Measurements from ENCODE around the gene RASGRF1.
"Not testable (repeated sequence)": the region's sequence is repeated elsewhere in the genome, so short reads cannot be mapped to it uniquely, and the experiment has no call there.

The RASGRF1 gene

GRCh38 chr15:78930577-78931388, 159.8 kb downstream of the RASGRF1 start:
- DNase-seq (ENCODE audit: low spot score), result no peak

DNA sequence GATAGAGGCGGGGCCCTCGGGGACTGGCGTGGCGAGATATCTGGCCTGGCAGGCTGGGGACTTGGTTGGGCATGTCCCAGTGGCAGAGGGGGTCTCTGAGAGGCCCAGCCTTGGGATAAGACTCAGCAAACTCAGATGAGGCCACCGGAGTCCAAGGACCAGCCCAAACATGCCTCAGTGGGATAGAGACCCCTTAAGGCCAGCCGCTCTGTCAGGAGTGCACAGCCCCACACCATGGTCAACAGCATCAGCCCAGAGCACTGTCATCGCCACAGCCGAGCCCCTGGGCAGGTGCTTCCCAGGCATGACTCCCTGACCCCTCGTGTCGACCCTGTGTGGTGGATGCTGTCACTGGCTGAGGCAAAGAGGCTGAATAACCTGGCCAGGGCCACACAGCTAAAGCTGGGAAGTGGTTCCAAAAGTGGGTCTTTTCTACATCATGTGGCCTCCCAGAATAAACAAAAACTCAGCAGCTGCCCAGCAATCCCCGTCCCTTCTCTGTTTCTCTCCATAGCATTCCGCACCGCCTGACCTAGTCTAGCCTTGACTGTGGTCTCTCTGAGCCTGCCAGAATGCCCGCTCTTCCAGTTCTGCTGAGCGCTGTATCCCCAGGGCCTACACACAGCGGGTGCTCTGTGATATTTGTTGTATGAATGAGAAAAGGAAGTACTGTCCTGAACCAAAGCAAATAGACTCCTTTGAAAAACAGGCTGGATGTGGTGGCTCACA, 160.9 kb downstream of the RASGRF1 start:
- no peak for DNase-seq (ENCODE audit: low spot score)

DNA sequence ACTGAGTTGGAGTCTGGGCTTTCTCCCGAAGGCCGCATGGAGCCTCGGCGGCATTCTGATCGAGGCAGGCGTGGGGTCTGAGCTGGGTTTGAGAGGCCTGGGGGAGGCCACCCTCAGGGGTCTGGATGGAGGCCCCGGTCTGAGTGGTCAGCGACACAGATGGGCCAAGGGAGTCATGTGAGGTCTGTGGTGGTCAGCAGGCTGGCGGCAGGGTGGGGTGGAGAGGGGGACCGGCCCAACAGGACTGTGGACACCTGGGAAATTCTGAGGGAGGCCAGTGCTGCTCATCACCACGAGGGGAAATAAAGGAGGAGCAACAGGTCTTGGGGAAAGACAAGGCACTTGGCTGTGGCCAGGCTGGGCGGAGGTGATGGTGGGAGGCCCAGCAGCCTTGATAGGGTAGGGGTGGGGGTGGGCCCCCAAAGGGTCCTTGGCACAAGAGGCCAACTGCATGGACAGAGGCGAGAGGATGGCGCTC, 161.9 kb downstream of the RASGRF1 start:
- no peak for DNase-seq (ENCODE audit: low spot score)

- DNase-seq (ENCODE audit: low spot score), result not testable (repeated sequence)
Measured at GRCh38 chr15:78928176-78928575, 162.4 kb downstream of the RASGRF1 start.

GRCh38 chr15:78927077-78927790, 163.3 kb downstream of the RASGRF1 start:
- no peak for DNase-seq (ENCODE audit: low spot score)

DNA sequence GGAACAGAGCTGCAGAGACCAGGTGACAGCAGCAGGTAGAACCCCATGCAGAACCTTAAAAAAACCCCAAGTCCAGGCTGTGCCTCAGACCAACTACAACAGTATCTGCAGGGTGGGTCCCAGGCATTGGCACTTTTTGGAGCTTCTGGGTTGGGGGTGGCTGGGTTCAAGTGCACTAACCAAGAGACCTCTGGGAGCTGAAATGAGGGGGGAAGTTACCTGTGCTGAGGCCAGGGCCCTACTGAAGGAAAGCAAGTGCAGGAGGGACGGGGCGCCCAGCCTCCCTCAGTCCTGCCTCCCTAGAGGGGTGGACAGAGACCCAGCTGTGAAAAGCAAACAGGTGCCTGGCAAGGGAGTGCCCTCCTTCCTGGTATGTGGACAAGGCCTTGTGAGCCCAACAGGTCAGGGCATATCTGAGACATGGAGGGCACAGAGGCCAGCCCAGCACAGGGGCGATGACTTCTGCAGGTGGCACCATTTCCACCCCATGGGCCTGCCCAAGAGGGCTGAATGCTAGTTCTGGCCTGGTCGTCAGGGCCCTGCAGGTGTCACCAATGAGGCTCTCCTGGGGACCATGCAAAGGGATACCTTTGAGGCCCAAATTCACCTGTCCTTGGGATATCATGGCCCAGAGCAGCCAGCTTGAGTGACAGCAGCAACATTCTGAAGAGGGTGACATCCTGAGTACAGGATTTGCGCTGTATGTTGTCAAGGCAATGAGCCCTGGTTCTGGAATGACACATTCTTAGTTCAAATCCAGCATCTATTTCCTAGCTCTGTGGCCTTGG, 164.4 kb downstream of the RASGRF1 start:
- DNase-seq (ENCODE audit: low spot score), result no peak

- no peak for DNase-seq (ENCODE audit: low spot score)
Measured at GRCh38 chr15:78925076-78925624, 165.4 kb downstream of the RASGRF1 start.

GRCh38 chr15:78923480-78924360, 166.9 kb downstream of the RASGRF1 start:
- no peak for DNase-seq (ENCODE audit: low spot score)

- DNase-seq (ENCODE audit: low spot score), result no peak
Measured at GRCh38 chr15:78923015-78923414, 167.6 kb downstream of the RASGRF1 start.

- DNase-seq (ENCODE audit: low spot score), result no peak
Measured at GRCh38 chr15:78922527-78922926, 168.1 kb downstream of the RASGRF1 start.

DNA sequence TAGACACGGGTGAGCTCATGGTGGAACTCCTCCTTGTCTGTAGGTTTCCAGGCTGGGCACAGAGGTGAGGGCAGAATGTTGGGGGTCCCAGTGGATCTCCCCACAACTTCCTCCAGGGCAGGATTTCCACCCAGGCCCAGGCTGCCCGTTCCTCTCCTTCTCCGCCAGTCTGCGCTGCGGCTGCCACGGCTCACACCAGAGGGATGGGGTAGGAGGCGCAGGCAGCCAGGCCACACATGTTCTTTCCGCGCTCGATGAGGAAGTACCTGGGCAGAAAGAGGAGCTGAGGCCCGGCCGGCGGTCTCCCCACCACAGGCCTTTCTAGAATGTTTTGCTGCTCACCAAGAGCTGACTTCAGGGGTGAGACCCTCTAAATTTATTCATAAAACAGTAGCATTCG, 168.6 kb downstream of the RASGRF1 start:
- DNase-seq (ENCODE audit: low spot score), result no peak

DNA sequence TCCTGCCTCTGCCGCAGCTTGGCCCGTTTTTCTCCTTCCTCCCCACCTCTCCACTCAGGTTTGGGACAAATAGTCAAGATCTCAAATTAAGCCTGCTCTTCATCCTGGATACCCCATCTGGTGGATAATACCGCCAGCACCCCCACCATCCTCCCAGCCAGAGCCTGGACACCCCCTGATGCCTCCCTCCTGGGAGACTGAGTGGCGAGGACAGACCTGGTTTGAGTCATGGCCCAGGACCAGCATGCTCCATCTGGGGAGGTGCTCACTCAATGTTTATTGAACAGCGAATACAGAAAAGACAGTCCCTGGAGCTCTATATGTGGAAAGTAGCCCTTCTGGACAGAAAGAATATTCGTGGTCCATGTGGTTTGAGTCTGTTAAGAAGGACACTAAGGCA, 169.1 kb downstream of the RASGRF1 start:
- DNase-seq (ENCODE audit: low spot score), result no peak

DNA sequence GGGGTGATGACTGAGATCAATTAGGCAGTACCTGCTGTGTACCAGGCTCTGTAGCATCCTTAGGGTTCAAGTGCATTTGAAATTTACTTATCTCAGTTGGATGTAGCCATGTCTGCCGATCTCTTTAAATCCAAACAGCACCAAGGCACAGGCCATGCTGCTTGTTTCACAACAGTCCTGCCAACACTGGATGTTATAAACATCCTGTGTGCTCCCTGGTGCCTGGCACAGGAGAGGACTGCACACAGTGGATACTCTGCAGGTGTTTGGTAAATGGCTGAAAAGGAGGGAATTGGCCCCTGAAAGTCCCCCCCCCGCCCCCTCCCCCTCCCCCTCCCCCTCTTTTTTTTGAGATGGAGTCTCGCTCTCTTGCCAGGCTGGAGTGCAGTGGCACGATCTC, 172.7 kb downstream of the RASGRF1 start:
- no peak for DNase-seq (ENCODE audit: low spot score)

GRCh38 chr15:78916088-78916487, 174.5 kb downstream of the RASGRF1 start:
- no peak for DNase-seq (ENCODE audit: low spot score)

DNA sequence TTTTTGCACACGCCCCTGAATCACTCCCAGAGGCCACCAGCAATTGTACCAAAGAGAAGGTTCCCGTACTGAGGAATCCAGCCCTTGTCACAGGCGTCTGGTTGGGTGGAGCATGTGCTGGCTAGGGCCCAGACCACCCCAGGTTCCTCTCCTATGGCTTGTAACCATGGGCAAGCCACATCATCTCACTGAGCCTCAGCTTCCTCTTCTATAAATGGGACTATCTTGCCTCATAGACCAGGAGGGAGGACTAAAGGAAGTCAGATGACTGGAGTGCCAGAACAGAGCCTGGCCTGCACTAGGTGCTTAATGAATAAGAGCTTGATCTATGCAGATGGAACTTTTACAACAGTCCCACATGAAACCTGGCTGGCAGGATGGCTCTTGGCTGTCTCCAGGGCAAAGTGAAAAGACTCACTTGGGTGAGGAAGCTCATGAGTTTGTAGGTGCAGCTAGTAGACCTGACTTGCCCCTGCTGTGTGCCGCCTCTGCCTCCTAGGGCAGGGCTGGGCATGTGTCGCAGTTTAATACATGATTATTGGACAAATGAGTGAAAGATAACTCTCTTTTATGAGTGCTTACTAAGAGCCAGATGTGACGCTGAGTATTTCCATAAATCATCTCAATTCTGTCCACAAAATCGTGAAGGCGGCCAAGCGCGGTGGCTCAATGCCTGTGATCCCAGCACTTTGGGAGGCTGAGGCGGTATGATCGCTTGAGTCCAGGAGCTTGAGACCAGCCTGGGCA, 175.1 kb downstream of the RASGRF1 start:
- DNase-seq (ENCODE audit: low spot score), result no peak

GRCh38 chr15:78914027-78914764, 176.4 kb downstream of the RASGRF1 start:
- DNase-seq (ENCODE audit: low spot score), result no peak

- DNase-seq (ENCODE audit: low spot score), result no peak
Measured at GRCh38 chr15:78913012-78913411, 177.6 kb downstream of the RASGRF1 start.

GRCh38 chr15:78912316-78912715, 178.3 kb downstream of the RASGRF1 start:
- DNase-seq (ENCODE audit: low spot score), result no peak

- no peak for DNase-seq (ENCODE audit: low spot score)
Measured at GRCh38 chr15:78910271-78910670, 180.3 kb downstream of the RASGRF1 start.
